Left lung (tissue), 10 donors: ENCODE measurements around the gene ENPP6. TPM values are rescaled to one million over a fixed set of nuclear protein-coding genes. Genes with fewer than 3 reads are reported as not detected.

Source experiments
- ATAC-seq: fragments of 200-7000 bp; cut with Tn5 transposase; one replicate; pipeline ENCODE4 v1.9.1; 2020; ENCODE audit warnings: moderate library complexity
- DNase-seq, 4 donors: peaks; one replicate each; pipeline ENCODE4 v3.0.0-alpha.2; 2013 to 2020
- H3K27ac ChIP-seq, 2 donors: fragments of 200-600 bp; sonication (generic) in 1 of 2; one replicate each; pipeline versions ENCODE4 v1.5.0 to v1.8.0; 2020 to 2021
- H3K27me3 ChIP-seq, 2 donors: fragments of 200-600 bp; sonication (generic) in 1 of 2; one replicate each; pipeline versions ENCODE4 v1.5.0 to v1.8.0; 2020 to 2021
- H3K36me3 ChIP-seq, 2 donors: fragments of 200-600 bp; sonication (generic) in 1 of 2; one replicate each; pipeline versions ENCODE4 v1.5.0 to v1.8.0; 2020 to 2021
- H3K4me1 ChIP-seq, 2 donors: fragments of 200-600 bp; one replicate each; pipeline ENCODE4 v1.8.0; 2021
- H3K4me3 ChIP-seq, 2 donors: fragments of 200-600 bp; sonication (generic) in 1 of 2; one replicate each; pipeline versions ENCODE4 v1.5.0 to v1.8.0; 2020 to 2021; ENCODE audit warnings: mild to moderate bottlenecking in 1 of 2
- H3K9me3 ChIP-seq, 2 donors: fragments of 200-600 bp; sonication (generic) in 1 of 2; one replicate each; pipeline versions ENCODE4 v1.5.0 to v1.8.0; 2020 to 2021
- intact Hi-C, 2 donors: fragments of 100-400 bp; cut with DNase I; formaldehyde crosslinking; loops; one replicate each; pipeline versions ENCODE4 v1.11.2 to v1.14.2; 2022
- polyA plus RNA-seq, 6 donors: library from polyadenylated mRNA; unstranded; fragments of 120-200 nt; gene quantifications; one replicate each; pipeline ENCODE4 v1.2.1, GENCODE V29; 2013; ENCODE audit not compliant: insufficient read length in 6 of 6
- total RNA-seq, 2 donors: library from RNA; stranded (reverse); fragmentation: NEBNext Ultra II Directional; extraction: Animal tissue kit (Norgen Biotek cat#: 25700); gene quantifications; one replicate each; pipeline ENCODE4 v1.2.1, GENCODE V29; 2021
- TF ChIP-seq, protein P1 (sequence below), 2 donors: fragments of 200-600 bp; sonication (generic) in 1 of 2; IDR thresholded peaks; one replicate each; pipeline versions ENCODE4 v1.5.0 to v1.8.0; 2021; ENCODE audit warnings: antibody characterized with exemption in 2 of 2
- donor health status: DM: no; HTN: yes; CAD: no.
- donor health status: DM: no; HTN: no; CAD: no.

Gene ENPP6
- total and polyA plus RNA-seq, 8 donors: 0.14 to 0.67 (median 0.31) TPM

- Histone ChIP-seq H3K27ac (peak overlapping the region in 1 of 2 donors; percentile 24), H3K9me3 (no peaks in the 10 kb centered on the region), H3K27me3 (peaks cover 0 to 3% of the 10 kb centered on the region in 2 donors), H3K4me3 (no peak overlapping the region), H3K4me1 (no peaks in the 10 kb centered on the region), H3K36me3 (no peaks in the 10 kb centered on the region)
- intact Hi-C loops: no loop called here
- TF ChIP-seq, protein P1, sequence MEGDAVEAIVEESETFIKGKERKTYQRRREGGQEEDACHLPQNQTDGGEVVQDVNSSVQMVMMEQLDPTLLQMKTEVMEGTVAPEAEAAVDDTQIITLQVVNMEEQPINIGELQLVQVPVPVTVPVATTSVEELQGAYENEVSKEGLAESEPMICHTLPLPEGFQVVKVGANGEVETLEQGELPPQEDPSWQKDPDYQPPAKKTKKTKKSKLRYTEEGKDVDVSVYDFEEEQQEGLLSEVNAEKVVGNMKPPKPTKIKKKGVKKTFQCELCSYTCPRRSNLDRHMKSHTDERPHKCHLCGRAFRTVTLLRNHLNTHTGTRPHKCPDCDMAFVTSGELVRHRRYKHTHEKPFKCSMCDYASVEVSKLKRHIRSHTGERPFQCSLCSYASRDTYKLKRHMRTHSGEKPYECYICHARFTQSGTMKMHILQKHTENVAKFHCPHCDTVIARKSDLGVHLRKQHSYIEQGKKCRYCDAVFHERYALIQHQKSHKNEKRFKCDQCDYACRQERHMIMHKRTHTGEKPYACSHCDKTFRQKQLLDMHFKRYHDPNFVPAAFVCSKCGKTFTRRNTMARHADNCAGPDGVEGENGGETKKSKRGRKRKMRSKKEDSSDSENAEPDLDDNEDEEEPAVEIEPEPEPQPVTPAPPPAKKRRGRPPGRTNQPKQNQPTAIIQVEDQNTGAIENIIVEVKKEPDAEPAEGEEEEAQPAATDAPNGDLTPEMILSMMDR (IDR thresholded peaks at IDR 0.05): no peak
- DNase-seq (no peak), ATAC-seq (no peak)
Observed at GRCh38 chr4:184156163-184156920, 61.3 kb downstream of the ENPP6 start.

GRCh38 chr4:184154199-184154598 lies 63.5 kb downstream of the ENPP6 start:
- Histone ChIP-seq H3K9me3 (no peaks in the 10 kb centered on the region), H3K27ac (no peak overlapping the region), H3K4me1 (peaks cover 0 to 8% of the 10 kb centered on the region in 2 donors), H3K4me3 (no peak overlapping the region), H3K36me3 (no peaks in the 10 kb centered on the region), H3K27me3 (no peaks in the 10 kb centered on the region)
- intact Hi-C loops: no loop called here
- ATAC-seq (no peak), DNase-seq (peak in 2 of 4 donors; percentile 77 to 81)
- TF ChIP-seq, protein P1 (IDR thresholded peaks at IDR 0.05): no peak

DNA sequence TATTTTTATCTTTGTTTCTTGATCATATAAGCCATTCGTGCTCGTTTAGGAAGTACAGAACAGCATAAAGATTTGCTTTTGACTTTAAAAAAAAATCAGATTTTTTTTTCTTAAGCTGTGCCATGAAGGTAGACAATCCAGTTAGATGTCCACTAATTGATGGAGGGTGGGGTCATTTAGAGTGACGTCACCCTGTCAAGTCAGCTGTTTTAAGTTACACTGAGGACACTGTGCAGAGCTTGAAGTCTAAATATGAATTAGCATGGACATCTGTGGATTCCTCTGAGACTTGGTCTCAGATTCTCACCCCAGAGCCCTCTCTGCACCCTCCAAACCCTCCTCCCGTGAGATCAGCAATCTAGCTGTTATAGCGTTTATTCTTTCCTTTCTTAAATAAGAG lies 63.9 kb downstream of the ENPP6 start:
- H3K27me3 ChIP-seq: no peaks in the 10 kb centered on the region
- intact Hi-C loops: no loop called here
- H3K4me3 ChIP-seq: no peak overlapping the region
- DNase-seq: no peak
- no peaks in the 10 kb centered on the region for H3K36me3 ChIP-seq
- no peaks in the 10 kb centered on the region for H3K9me3 ChIP-seq
- peaks cover 0 to 13% of the 10 kb centered on the region in 2 donors for H3K4me1 ChIP-seq
- TF ChIP-seq, protein P1 (IDR thresholded peaks at IDR 0.05): no peak
- ATAC-seq: no peak
- H3K27ac ChIP-seq: no peak overlapping the region

DNA sequence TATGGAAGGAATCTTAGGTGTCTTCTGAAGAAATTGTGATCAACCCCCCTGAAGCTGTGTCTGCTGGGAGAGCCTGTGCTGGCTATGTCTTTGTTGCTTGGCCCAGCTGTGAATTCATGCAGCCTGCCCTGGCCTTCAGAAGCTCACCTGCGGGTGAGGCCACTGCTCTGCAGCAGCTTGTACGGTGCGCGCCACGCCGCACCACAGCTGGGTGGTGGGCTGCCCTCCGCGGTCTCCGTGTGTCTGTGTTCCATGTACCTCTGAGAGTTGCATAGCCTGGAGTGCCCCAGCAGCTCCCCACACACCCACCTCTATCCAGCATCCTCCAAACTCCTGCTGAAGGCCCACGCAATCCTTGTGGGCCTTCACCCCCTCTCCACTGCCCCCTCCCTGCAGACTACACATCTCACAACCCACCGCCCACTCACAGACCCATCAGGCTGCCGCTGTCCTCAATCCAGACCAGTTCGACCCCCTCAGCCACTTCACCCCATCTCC lies 65.6 kb downstream of the ENPP6 start:
- Histone ChIP-seq H3K9me3 (no peaks in the 10 kb centered on the region), H3K4me3 (no peak overlapping the region), H3K27me3 (no peaks in the 10 kb centered on the region), H3K36me3 (no peaks in the 10 kb centered on the region), H3K4me1 (peaks cover 0 to 23% of the 10 kb centered on the region in 2 donors), H3K27ac (no peak overlapping the region)
- DNase-seq (no peak), ATAC-seq (no peak)
- intact Hi-C loops: no loop called here
- TF ChIP-seq, protein P1 (IDR thresholded peaks at IDR 0.05): no peak

DNA sequence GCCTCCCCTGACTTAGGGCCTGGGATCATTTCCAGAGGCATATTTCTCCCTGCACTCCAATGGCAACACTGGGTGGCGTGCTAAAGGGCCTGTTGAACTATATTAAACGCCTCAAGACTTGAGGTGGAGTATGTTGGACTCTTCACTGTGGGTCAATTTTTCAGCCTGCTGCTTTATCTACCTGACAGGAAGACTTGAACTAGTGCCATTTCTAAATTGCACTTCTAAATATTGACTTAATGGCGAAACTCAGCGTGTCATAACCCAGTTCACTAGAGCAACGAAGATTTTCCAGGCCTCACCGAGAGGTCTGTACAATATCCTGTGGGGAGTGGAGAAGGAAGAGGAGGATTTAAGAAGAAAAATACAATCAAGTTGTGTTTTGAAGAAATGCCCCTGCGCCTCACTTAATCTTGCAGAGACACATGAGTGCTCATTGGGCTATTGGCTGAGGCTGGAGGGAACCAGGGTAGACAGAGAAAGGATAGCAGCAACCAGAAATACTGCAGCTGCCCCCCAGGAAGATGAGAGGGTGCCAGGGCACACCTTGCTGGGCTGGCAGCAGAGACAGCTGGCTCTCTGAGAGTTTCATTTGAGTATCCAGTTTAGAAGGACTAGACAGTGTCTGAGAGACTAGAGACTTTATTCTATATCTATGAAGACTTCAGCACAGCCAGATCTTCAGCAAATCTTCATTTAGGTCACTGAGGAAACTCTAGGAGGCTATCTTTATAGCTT lies 67.4 kb downstream of the ENPP6 start:
- no peaks in the 10 kb centered on the region for H3K36me3 ChIP-seq
- ATAC-seq (peak; percentile 88), DNase-seq (peak in 1 of 4 donors; percentile 53)
- H3K9me3 ChIP-seq: no peaks in the 10 kb centered on the region
- TF ChIP-seq, protein P1 (IDR thresholded peaks at IDR 0.05): no peak
- H3K4me3 ChIP-seq: no peak overlapping the region
- intact Hi-C loops: no loop called here
- no peaks in the 10 kb centered on the region for H3K27me3 ChIP-seq
- peaks cover 0 to 23% of the 10 kb centered on the region in 2 donors for H3K4me1 ChIP-seq
- H3K27ac ChIP-seq: peak overlapping the region; percentile 57 to 76
